GM18526 (cell line): ENCODE results near the gene ENDOV.

Source experiments
- POLR2A ChIP-seq: IDR thresholded peaks from 3 replicates; pipeline ENCODE4 v1.6.1; 2011; ENCODE audit not compliant: insufficient read length; ENCODE audit errors: extremely low read depth

The ENDOV gene

GRCh38 chr17:80432961-80433550 is 18.1 kb downstream of the ENDOV start:
- no peak for TF ChIP-seq POLR2A

GRCh38 chr17:80433916-80434666 is 19.1 kb downstream of the ENDOV start:
- no peak for TF ChIP-seq POLR2A

GRCh38 chr17:80437532-80437931 is 22.6 kb downstream of the ENDOV start:
- TF ChIP-seq POLR2A, result no peak

- no peak for TF ChIP-seq POLR2A
Measured at GRCh38 chr17:80438806-80439205, 23.8 kb downstream of the ENDOV start.

GRCh38 chr17:80439499-80439898 is 24.5 kb downstream of the ENDOV start:
- no peak for TF ChIP-seq POLR2A

- TF ChIP-seq POLR2A, result no peak
Measured at GRCh38 chr17:80441133-80441578, 26.2 kb downstream of the ENDOV start.

- no peak for TF ChIP-seq POLR2A
Measured at GRCh38 chr17:80441598-80442322, 26.8 kb downstream of the ENDOV start.

GRCh38 chr17:80442323-80442659 is 27.3 kb downstream of the ENDOV start:
- no peak for TF ChIP-seq POLR2A

- no peak for TF ChIP-seq POLR2A
Measured at GRCh38 chr17:80442764-80443163, 27.8 kb downstream of the ENDOV start.

GRCh38 chr17:80443498-80443897 is 28.5 kb downstream of the ENDOV start:
- TF ChIP-seq POLR2A, result no peak

- TF ChIP-seq POLR2A, result no peak
Measured at GRCh38 chr17:80443916-80444643, 29.1 kb downstream of the ENDOV start.

- TF ChIP-seq POLR2A, result no peak
Measured at GRCh38 chr17:80444644-80444979, 29.6 kb downstream of the ENDOV start.

GRCh38 chr17:80445007-80445725 is 30.2 kb downstream of the ENDOV start:
- no peak for TF ChIP-seq POLR2A

GRCh38 chr17:80445726-80446110 is 30.8 kb downstream of the ENDOV start:
- TF ChIP-seq POLR2A, result no peak

GRCh38 chr17:80446645-80447405 is 31.9 kb downstream of the ENDOV start:
- no peak for TF ChIP-seq POLR2A

- no peak for TF ChIP-seq POLR2A
Measured at GRCh38 chr17:80447790-80448189, 32.8 kb downstream of the ENDOV start.
